Panc1 (cell line): ENCODE data around the gene EGFR. TPM values are rescaled to one million over a fixed set of nuclear protein-coding genes. Genes with fewer than 3 reads are reported as not detected.
A peak's percentile ranks its signal among the peaks of the same experiment; 100 is the strongest.

Experiments
- ATAC-seq: fragments of 200-7000 bp; cut with Tn5 transposase; 2 replicates; pipeline ENCODE4 v1.9.1; 2020; ENCODE audit warnings: mild to moderate bottlenecking, moderate library complexity
- BruUV-seq: library from RNA; stranded (reverse); fragments of 400-500 nt; replicated peaks from 2 replicates; lab custom pipeline; 2021; lab: Mats Ljungman, UMichigan
- CTCF ChIA-PET: fragments of 300-600 bp; sonication (Branson Sonifier 250); formaldehyde crosslinking; loops from one replicate; lab custom pipeline; 2022; ENCODE audit warnings: antibody characterized with exemption; lab: Charles Lee
- POLR2A ChIA-PET: fragments of 300-600 bp; sonication (Branson Sonifier 250); formaldehyde crosslinking; loops from one replicate; lab custom pipeline; 2022; ENCODE audit warnings: antibody characterized with exemption; lab: Charles Lee
- DNase-seq: peaks from one replicate; pipeline ENCODE4 v3.0.0-alpha.2; 2010; ENCODE audit warnings: low read depth, low spot score
- H3K27ac ChIP-seq: 2 replicates; pipeline ENCODE4 v1.5.1; 2011; ENCODE audit warnings: mild to moderate bottlenecking, low read length, inconsistent platforms
- H3K27me3 ChIP-seq: fragments of 200-500 bp; sonication (Bioruptor generic); 2 replicates; pipeline ENCODE4 v1.6.0; 2014; ENCODE audit warnings: low read length, inconsistent platforms; ENCODE audit not compliant: control insufficient read depth, insufficient read depth
- H3K36me3 ChIP-seq: fragments of 200-500 bp; sonication (Bioruptor generic); 2 replicates; pipeline ENCODE4 v1.5.1; 2014; ENCODE audit warnings: inconsistent platforms, mild to moderate bottlenecking, low read length, moderate library complexity; ENCODE audit not compliant: control insufficient read depth, insufficient read depth
- H3K4me1 ChIP-seq: 2 replicates; pipeline ENCODE4 v1.5.1; 2011; ENCODE audit warnings: inconsistent platforms, mild to moderate bottlenecking, low read length, moderate library complexity; ENCODE audit not compliant: control insufficient read depth, insufficient read depth
- H3K4me3 ChIP-seq, 2 experiments: 2 replicates each; pipeline ENCODE4 v1.5.1; 2011 to 2012; ENCODE audit warnings: low read depth in 2 of 2, low read length in 2 of 2, mild to moderate bottlenecking in 2 of 2, inconsistent platforms in 1 of 2, moderate library complexity in 1 of 2
- H3K9me3 ChIP-seq: fragments of 200-500 bp; sonication (Bioruptor generic); 2 replicates; pipeline ENCODE4 v1.5.1; 2014; ENCODE audit warnings: low read depth, mild to moderate bottlenecking, inconsistent platforms, low read length, moderate library complexity; ENCODE audit not compliant: control insufficient read depth, insufficient read depth
- CTCF ChIP-seq: fragments of 450-650 bp; IDR thresholded peaks from 2 replicates; pipeline ENCODE4 v1.5.1; 2017; ENCODE audit warnings: mild to moderate bottlenecking
- POLR2AphosphoS5 ChIP-seq: IDR thresholded peaks from 2 replicates; pipeline ENCODE4 v1.6.1; 2012; ENCODE audit warnings: mild to moderate bottlenecking, low read depth, low read length, moderate library complexity
- REST ChIP-seq, 2 experiments: IDR thresholded peaks; 2 replicates each; pipeline ENCODE4 v1.6.1; 2011 to 2012; ENCODE audit warnings: low read depth in 2 of 2, control low read depth in 1 of 2, low read length in 1 of 2, mild to moderate bottlenecking in 1 of 2, moderate library complexity in 1 of 2; ENCODE audit not compliant: insufficient read depth in 1 of 2
- SIN3A ChIP-seq: IDR thresholded peaks from 2 replicates; pipeline ENCODE4 v1.6.1; 2012; ENCODE audit warnings: low read depth, mild to moderate bottlenecking, low read length, moderate library complexity, borderline replicate concordance; ENCODE audit not compliant: insufficient read depth
- TCF7L2 ChIP-seq: IDR thresholded peaks from 2 replicates; pipeline ENCODE4 v1.6.1; 2011; ENCODE audit warnings: mild to moderate bottlenecking, low read depth, low read length, inconsistent platforms
- in situ Hi-C: cut with HindIII; loops from 2 replicates; pipeline ENCODE4 v1.10.0; 2016; ENCODE audit warnings: low sequenced_read_pairs, low pct_unique_long_range_greater_than_20kb
- intact Hi-C: fragments of 100-400 bp; cut with micrococcal nuclease; formaldehyde crosslinking; loops from one replicate; pipeline ENCODE4 v1.10.0; 2022; ENCODE audit not compliant: unreplicated experiment
- total RNA-seq: library from RNA; stranded (reverse); gene quantifications from one replicate; pipeline ENCODE4 v1.2.1, GENCODE V29; 2021; ENCODE audit not compliant: unreplicated experiment

EGFR gene
- total RNA-seq, 1 experiment from 2014 or later: 156 TPM

DNA sequence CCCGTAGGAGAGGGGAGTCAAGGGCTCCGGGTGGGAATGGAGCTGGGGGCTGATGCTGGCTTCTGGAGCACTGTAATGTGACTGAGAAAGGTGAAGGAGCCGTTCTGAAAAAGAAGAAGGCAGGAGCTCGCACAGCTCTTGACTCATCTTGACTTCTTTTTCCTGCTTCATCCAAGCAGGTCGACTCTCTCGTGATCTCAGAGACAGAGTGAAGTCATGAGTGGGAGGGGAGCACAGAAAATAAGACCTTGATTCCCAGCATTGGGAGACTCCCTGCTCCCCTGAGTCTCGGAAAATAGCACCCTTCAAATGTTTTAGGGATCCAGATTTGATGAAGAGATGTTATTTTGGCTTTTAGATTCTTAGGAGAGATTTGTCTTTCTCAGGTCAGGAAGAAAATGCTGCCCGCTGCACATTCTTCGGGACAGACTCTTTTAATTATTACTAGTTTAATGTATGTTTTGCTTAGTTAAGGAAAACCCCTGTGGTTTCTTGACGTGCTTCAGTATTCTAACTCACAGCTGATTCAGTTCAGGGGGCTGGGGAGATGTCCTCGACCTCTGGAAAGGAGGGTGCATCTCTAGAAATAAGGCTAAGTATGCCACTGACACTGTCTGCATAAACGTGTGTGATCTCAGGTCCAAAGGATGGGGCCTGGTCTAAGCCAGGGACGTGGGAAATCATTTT lies 34.1 kb downstream of the EGFR start:
- H3K4me1 ChIP-seq: peaks cover 62% of the 10 kb centered on the region
- intact Hi-C loops: no loop called here
- H3K4me3 ChIP-seq: no peak overlapping the region
- ChIA-PET POLR2A (no interaction called here), CTCF (no interaction called here)
- no TSS peak for BruUV-seq
- TF ChIP-seq POLR2AphosphoS5 (no peak), CTCF (no peak), SIN3A (no peak), TCF7L2 (no peak), REST (IDR thresholded peaks at IDR 0.05; ENCODE audit: insufficient read depth in 1 of 2, low read depth in 2 of 2, low read length in 1 of 2) (no peak)
- peak overlapping the region; percentile 53 for H3K27ac ChIP-seq
- no peak for ATAC-seq
- no peaks in the 10 kb centered on the region for H3K27me3 ChIP-seq
- no peaks in the 10 kb centered on the region for H3K9me3 ChIP-seq
- in situ Hi-C loops: no loop called here
- DNase-seq: no peak
- H3K36me3 ChIP-seq: no peaks in the 10 kb centered on the region

DNA sequence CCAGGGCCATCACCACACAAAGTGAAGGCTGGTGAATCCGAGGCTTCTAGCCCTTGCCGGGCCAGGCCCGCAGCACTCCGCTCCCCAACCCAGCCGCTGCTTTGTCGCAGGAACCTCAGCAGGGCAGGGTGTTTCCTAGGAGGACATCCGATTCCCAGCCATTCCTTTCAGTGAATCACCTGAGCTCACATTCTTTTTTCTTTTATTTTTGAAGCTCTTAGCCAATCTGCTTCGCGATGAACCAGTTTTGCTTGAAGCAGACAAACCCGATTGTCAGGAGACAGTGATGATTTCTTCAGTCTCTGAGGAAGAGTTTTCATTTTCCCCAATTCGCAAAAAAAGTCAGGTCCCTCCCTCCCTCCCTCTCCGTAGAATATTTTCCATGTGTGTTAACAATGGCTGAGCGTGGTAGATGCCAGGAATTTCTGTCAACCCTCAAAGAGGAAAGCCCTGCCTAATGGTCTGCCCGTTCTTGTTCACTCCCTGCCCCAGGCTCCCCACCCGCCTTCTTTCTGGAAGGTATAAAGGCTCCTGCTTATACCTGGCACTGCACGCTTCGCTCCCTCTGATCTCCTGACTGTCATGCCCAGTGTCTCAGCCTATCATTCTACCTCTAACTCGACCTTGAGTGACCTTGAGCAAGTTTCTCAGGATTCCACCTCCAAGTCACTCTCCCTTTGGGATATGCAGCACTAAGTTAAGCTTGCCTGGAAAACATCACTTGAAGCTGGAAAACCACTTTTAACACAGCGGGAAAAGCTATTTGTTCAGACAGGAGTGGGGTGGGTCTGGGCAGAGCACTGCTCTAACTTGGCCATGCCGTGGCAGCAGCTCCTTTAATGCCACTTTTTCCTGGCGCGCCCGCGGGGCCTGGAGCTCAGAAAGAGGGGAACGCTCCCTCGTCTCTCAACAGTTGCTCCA lies 35.1 kb downstream of the EGFR start:
- Histone ChIP-seq H3K4me3 (no peak overlapping the region), H3K27ac (no peak overlapping the region; the same call in 1 of the 2 replicates), H3K36me3 (no peaks in the 10 kb centered on the region), H3K9me3 (no peaks in the 10 kb centered on the region), H3K4me1 (peaks cover 53% of the 10 kb centered on the region), H3K27me3 (no peaks in the 10 kb centered on the region)
- ChIA-PET POLR2A (no interaction called here), CTCF (no interaction called here)
- no peak for ATAC-seq
- intact Hi-C loops (no loop called here), in situ Hi-C loops (no loop called here)
- BruUV-seq: no TSS peak
- TF ChIP-seq TCF7L2 (no peak), POLR2AphosphoS5 (no peak), CTCF (no peak)
- no peak for DNase-seq
